IMR-90 (cell line): ENCODE measurements around the gene FABP2. TPM values are rescaled to one million over a fixed set of nuclear protein-coding genes. Genes with fewer than 3 reads are reported as not detected.

Source experiments
- ATAC-seq: fragments of 200-7000 bp; cut with Tn5 transposase; 2 replicates; pipeline ENCODE4 v1.9.1; 2020; ENCODE audit warnings: low read depth, mild to moderate bottlenecking, moderate library complexity
- BruUV-seq: library from RNA; stranded (reverse); fragments of 400-500 nt; replicated peaks from 2 replicates; lab custom pipeline; 2021; lab: Mats Ljungman, UMichigan
- CTCF ChIA-PET: fragments of 300-600 bp; formaldehyde crosslinking; extraction: SDS; loops from one replicate; lab custom pipeline; 2021; ENCODE audit warnings: antibody characterized with exemption; lab: Yijun Ruan, JAX
- POLR2A ChIA-PET: fragments of 300-600 bp; sonication (Branson Sonifier 250); formaldehyde crosslinking; loops from one replicate; lab custom pipeline; 2022; ENCODE audit warnings: antibody characterized with exemption; ENCODE audit not compliant: unreplicated experiment; lab: Charles Lee
- DNase-seq: peaks from one replicate; pipeline ENCODE4 v3.0.0; 2013
- H2AFZ ChIP-seq: replicated peaks from 2 replicates; pipeline ENCODE3; 2013; ENCODE audit warnings: low read length, mild to moderate bottlenecking; ENCODE audit not compliant: poor library complexity
- H2AK5ac ChIP-seq: 2 replicates; pipeline ENCODE4 v1.6.1; 2013; ENCODE audit warnings: low read depth, low read length, inconsistent platforms
- H2AK9ac ChIP-seq: replicated peaks from 2 replicates; pipeline ENCODE3; 2013; ENCODE audit warnings: mild to moderate bottlenecking, low read depth, low read length, moderate library complexity; ENCODE audit not compliant: poor library complexity
- H2BK120ac ChIP-seq: 2 replicates; pipeline ENCODE4 v1.6.1; 2013; ENCODE audit warnings: low read depth, low read length, inconsistent platforms
- H2BK15ac ChIP-seq: 3 replicates; pipeline ENCODE4 v1.6.1; 2013; ENCODE audit warnings: low read depth, low read length, inconsistent platforms
- H2BK20ac ChIP-seq: 2 replicates; pipeline ENCODE4 v1.6.1; 2013; ENCODE audit warnings: low read depth, mild to moderate bottlenecking, inconsistent platforms, low read length, moderate library complexity
- H2BK5ac ChIP-seq: 2 replicates; pipeline ENCODE4 v1.6.1; 2013; ENCODE audit warnings: mild to moderate bottlenecking, low read depth, low read length, inconsistent platforms; ENCODE audit not compliant: poor library complexity, severe bottlenecking
- H3K14ac ChIP-seq: replicated peaks from 2 replicates; pipeline ENCODE4 v1.6.1; 2013; ENCODE audit warnings: low read depth, low read length, inconsistent platforms
- H3K18ac ChIP-seq: 2 replicates; pipeline ENCODE4 v1.6.1; 2013; ENCODE audit warnings: low read depth, low read length, control low read depth
- H3K23ac ChIP-seq: 2 replicates; pipeline ENCODE4 v1.6.1; 2013; ENCODE audit warnings: low read depth, low read length, inconsistent platforms
- H3K27ac ChIP-seq: 2 replicates; pipeline ENCODE4 v1.5.1; 2013; ENCODE audit warnings: mild to moderate bottlenecking, control low read depth, low read length; ENCODE audit not compliant: insufficient read depth
- H3K27me3 ChIP-seq: 2 replicates; pipeline ENCODE4 v1.6.1; 2013; ENCODE audit warnings: low read length; ENCODE audit not compliant: control insufficient read depth, insufficient read depth
- H3K36me3 ChIP-seq: 2 replicates; pipeline ENCODE4 v1.6.1; 2013; ENCODE audit warnings: low read length, mixed read lengths; ENCODE audit not compliant: control insufficient read depth, insufficient read depth
- H3K4ac ChIP-seq: 2 replicates; pipeline ENCODE4 v1.6.1; 2013; ENCODE audit warnings: low read depth, low read length, inconsistent platforms
- H3K4me1 ChIP-seq: 2 replicates; pipeline ENCODE4 v1.6.1; 2013; ENCODE audit warnings: low read length, mixed read lengths; ENCODE audit not compliant: control insufficient read depth, insufficient read depth
- H3K4me2 ChIP-seq: 2 replicates; pipeline ENCODE4 v1.6.1; 2013; ENCODE audit warnings: low read depth, mild to moderate bottlenecking, control low read depth, low read length, moderate library complexity
- H3K4me3 ChIP-seq: 2 replicates; pipeline ENCODE4 v1.5.1; 2013; ENCODE audit warnings: low read depth, mild to moderate bottlenecking, control low read depth, low read length, moderate library complexity; ENCODE audit not compliant: insufficient read depth
- H3K56ac ChIP-seq: 2 replicates; pipeline ENCODE4 v1.6.1; 2013; ENCODE audit warnings: low read length, inconsistent platforms; ENCODE audit not compliant: insufficient read depth; ENCODE audit errors: extremely low read depth
- H3K79me1 ChIP-seq, 2 experiments: 2 replicates each; pipeline ENCODE4 v1.6.1; 2013; ENCODE audit warnings: low read length in 2 of 2, inconsistent platforms in 1 of 2, low read depth in 1 of 2
- H3K9ac ChIP-seq: 2 replicates; pipeline ENCODE4 v1.6.1; 2013; ENCODE audit warnings: low read depth, low read length, control low read depth
- H3K9me1 ChIP-seq: 2 replicates; pipeline ENCODE4 v1.6.1; 2013; ENCODE audit warnings: low read length, inconsistent platforms; ENCODE audit not compliant: insufficient read depth
- H3K9me3 ChIP-seq: 2 replicates; pipeline ENCODE4 v1.6.1; 2013; ENCODE audit warnings: low read length; ENCODE audit not compliant: control insufficient read depth, insufficient read depth
- H4K20me1 ChIP-seq: 2 replicates; pipeline ENCODE4 v1.6.1; 2013; ENCODE audit warnings: low read length, inconsistent platforms; ENCODE audit not compliant: insufficient read depth
- H4K5ac ChIP-seq: 2 replicates; pipeline ENCODE4 v1.6.1; 2013; ENCODE audit warnings: mild to moderate bottlenecking, low read depth, low read length, control low read depth
- H4K8ac ChIP-seq, 2 experiments: 2 replicates each; pipeline ENCODE4 v1.6.1; 2013; ENCODE audit warnings: low read depth in 2 of 2, low read length in 2 of 2, control low read depth in 1 of 2, inconsistent platforms in 1 of 2
- H4K91ac ChIP-seq: 2 replicates; pipeline ENCODE4 v1.6.1; 2013; ENCODE audit warnings: low read depth, low read length, inconsistent platforms; ENCODE audit not compliant: insufficient read depth
- CHD1 ChIP-seq: IDR thresholded peaks from 2 replicates; pipeline ENCODE4 v1.6.1; 2012; ENCODE audit warnings: low read depth, low read length, improper control_type of control experiment
- MXI1 ChIP-seq: IDR thresholded peaks from 2 replicates; pipeline ENCODE4 v1.6.1; 2012; ENCODE audit warnings: low read depth, mild to moderate bottlenecking, low read length, moderate library complexity, borderline replicate concordance
- NFE2L2 ChIP-seq: fragments of 150-350 bp; IDR thresholded peaks from 2 replicates; pipeline ENCODE4 v1.6.1; 2016; ENCODE audit warnings: low read depth, mild to moderate bottlenecking, low read length
- RAD21 ChIP-seq: IDR thresholded peaks from 2 replicates; pipeline ENCODE4 v1.6.1; 2012; ENCODE audit warnings: low read length, improper control_type of control experiment
- SMC3 ChIP-seq: fragments of 150-350 bp; IDR thresholded peaks from 2 replicates; pipeline ENCODE4 v1.6.1; 2016; ENCODE audit warnings: low read depth, mild to moderate bottlenecking, antibody characterized with exemption, low read length, moderate library complexity
- WGBS, 2 experiments: methylation state at CpG; one replicate each; pipeline versions ENCODE4 v1.1.5 to v1.1.7; 2013; ENCODE audit warnings: missing lambda C conversion rate in 2 of 2; ENCODE audit not compliant: insufficient read length in 1 of 2; ENCODE audit errors: extremely low coverage in 2 of 2; 5-methylcytosine and 5-hydroxymethylcytosine counted together
- dilution Hi-C: fragments of 300-500 bp; cut with HindIII; formaldehyde crosslinking; loops from one replicate; pipeline ENCODE4 v1.14.3; 2018; ENCODE audit warnings: low sequenced_read_pairs; ENCODE audit not compliant: unreplicated experiment
- in situ Hi-C: fragments of 300-500 bp; cut with MboI; formaldehyde crosslinking; loops from 3 replicates; pipeline ENCODE4 v1.14.3; 2019; ENCODE audit warnings: low sequenced_read_pairs, inconsistent platforms, mixed read lengths
- intact Hi-C: fragments of 100-400 bp; cut with micrococcal nuclease; formaldehyde crosslinking; loops from 2 replicates; pipeline ENCODE4 v1.10.0; 2022
- polyA plus RNA-seq, 3 experiments: library from polyadenylated mRNA; depleted of rRNA; stranded (reverse); fragments of >200 nt; gene quantifications; 2 replicates each; pipeline ENCODE4 v1.2.3, GENCODE V29; 2012; ENCODE audit warnings: low replicate concordance in 1 of 3
- total RNA-seq: library from RNA; depleted of rRNA; stranded (reverse); fragments of >200 nt; gene quantifications from 2 replicates; pipeline ENCODE4 v1.2.3, GENCODE V29; 2012
- TF ChIP-seq, protein P1 (sequence below): conservative IDR thresholded peaks from 2 replicates; pipeline ENCODE4 v1.5.1; 2012; ENCODE audit warnings: mild to moderate bottlenecking, low read depth, low read length, improper control_type of control experiment
- TF ChIP-seq, protein P2 (sequence below): fragments of 150-350 bp; IDR thresholded peaks from 2 replicates; pipeline ENCODE4 v1.6.1; 2016; ENCODE audit warnings: low read depth, mild to moderate bottlenecking, low read length, moderate library complexity, borderline replicate concordance

FABP2 gene
- total and polyA plus RNA-seq, 2 of the 4 experiments (the other 2 are of a cell fraction): not detected

DNA sequence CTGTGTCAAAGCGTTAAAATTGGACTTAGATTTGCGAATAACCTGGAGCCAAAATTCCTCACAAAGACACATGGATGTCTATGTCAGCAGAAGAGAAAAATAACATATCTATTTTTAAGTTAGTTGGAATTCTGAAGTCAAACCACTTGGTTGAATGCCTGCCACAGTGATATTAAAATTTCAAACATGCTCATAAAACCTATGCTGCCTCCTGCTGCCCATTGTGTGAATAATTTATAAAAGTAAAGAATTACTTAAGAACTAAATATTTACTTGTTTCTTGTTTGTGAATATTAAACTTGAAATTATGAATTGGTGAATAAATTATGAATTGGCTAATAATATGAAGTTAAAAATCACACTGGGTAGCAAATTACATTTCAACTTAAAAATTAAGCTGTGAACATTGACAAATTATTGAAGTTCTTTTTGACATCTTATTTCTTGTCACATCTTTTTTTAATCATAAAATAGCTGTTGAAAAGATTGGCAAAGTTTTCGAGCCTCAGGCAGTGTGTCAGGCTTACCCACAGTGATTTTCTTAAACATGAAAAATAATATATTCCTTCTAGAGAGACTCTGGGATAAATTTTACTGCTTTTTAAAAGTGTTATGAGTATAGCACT is 35.4 kb downstream of the FABP2 start:
- Histone ChIP-seq H3K4ac (no peak overlapping the region; the same call in 1 of the 2 replicates), H2BK5ac (peak overlapping the region; percentile 48), H3K56ac (no peak overlapping the region), H2AFZ (no peak overlapping the region), H2AK5ac (no peak overlapping the region), H3K9me1 (no peaks in the 10 kb centered on the region), H2BK120ac (no peak overlapping the region; the same call in 1 of the 2 replicates), H3K4me3 (no peak overlapping the region), H2AK9ac (no peak overlapping the region), H4K91ac (no peak overlapping the region), H3K4me2 (no peak overlapping the region), H3K14ac (no peak overlapping the region), H3K23ac (no peak overlapping the region), H3K4me1 (no peaks in the 10 kb centered on the region), H3K79me1 (peaks cover 5 to 7% of the 10 kb centered on the region in 2 experiments; a peak in 2 of 4 replicates), H2BK20ac (0 out of 2 replicates have a peak overlapping the region, but pooled peaks have one; percentile 66), H3K36me3 (peaks cover 3% of the 10 kb centered on the region), H4K5ac (no peak overlapping the region), H3K27ac (no peak overlapping the region; the same call in 1 of the 2 replicates), H2BK15ac (no peak overlapping the region), H3K18ac (no peak overlapping the region), H4K8ac (no peak overlapping the region), H3K9me3 (no peaks in the 10 kb centered on the region), H3K9ac (no peak overlapping the region), H4K20me1 (no peaks in the 10 kb centered on the region), H3K27me3 (no peaks in the 10 kb centered on the region)
- in situ Hi-C loops: no loop called here
- intact Hi-C loops: loop anchor here (1.0 kb wide), 2 partner anchors 244 to 304 kb away; no protein-coding TSS in a partner anchor
- DNase-seq: peak; percentile 83
- TF ChIP-seq, protein P1, sequence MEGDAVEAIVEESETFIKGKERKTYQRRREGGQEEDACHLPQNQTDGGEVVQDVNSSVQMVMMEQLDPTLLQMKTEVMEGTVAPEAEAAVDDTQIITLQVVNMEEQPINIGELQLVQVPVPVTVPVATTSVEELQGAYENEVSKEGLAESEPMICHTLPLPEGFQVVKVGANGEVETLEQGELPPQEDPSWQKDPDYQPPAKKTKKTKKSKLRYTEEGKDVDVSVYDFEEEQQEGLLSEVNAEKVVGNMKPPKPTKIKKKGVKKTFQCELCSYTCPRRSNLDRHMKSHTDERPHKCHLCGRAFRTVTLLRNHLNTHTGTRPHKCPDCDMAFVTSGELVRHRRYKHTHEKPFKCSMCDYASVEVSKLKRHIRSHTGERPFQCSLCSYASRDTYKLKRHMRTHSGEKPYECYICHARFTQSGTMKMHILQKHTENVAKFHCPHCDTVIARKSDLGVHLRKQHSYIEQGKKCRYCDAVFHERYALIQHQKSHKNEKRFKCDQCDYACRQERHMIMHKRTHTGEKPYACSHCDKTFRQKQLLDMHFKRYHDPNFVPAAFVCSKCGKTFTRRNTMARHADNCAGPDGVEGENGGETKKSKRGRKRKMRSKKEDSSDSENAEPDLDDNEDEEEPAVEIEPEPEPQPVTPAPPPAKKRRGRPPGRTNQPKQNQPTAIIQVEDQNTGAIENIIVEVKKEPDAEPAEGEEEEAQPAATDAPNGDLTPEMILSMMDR: peak; percentile 70
- TF ChIP-seq, protein P2, sequence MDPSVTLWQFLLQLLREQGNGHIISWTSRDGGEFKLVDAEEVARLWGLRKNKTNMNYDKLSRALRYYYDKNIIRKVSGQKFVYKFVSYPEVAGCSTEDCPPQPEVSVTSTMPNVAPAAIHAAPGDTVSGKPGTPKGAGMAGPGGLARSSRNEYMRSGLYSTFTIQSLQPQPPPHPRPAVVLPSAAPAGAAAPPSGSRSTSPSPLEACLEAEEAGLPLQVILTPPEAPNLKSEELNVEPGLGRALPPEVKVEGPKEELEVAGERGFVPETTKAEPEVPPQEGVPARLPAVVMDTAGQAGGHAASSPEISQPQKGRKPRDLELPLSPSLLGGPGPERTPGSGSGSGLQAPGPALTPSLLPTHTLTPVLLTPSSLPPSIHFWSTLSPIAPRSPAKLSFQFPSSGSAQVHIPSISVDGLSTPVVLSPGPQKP: no peak
- TF ChIP-seq NFE2L2: no peak
- peak; percentile 87 for TF ChIP-seq SMC3
- TF ChIP-seq CHD1: no peak
- TF ChIP-seq RAD21: peak; percentile 79
- TF ChIP-seq MXI1: no peak
- dilution Hi-C loops: no loop called here
- peak; percentile 53; the same call in 1 of the 2 replicates for ATAC-seq
- BruUV-seq: no TSS peak
- ChIA-PET CTCF (interaction anchor here (1.1 kb wide), 1 partner anchor 243 kb away, joined by 4 read pairs; no protein-coding TSS in a partner anchor), POLR2A (no interaction called here)
- WGBS, 2 experiments: no CpG with 5 or more reads among the region's 3 CpGs
